SU-DHL-6 (cell line): ENCODE data around the gene ITGA6.

Experiments used
- CTCF ChIP-seq: fragments of 200-600 bp; sonication (generic); IDR thresholded peaks from one replicate; pipeline ENCODE4 v1.5.1; 2017; ENCODE audit warnings: antibody characterized with exemption, mild to moderate bottlenecking, low read length, moderate library complexity; ENCODE audit not compliant: insufficient read depth, poor library complexity, severe bottlenecking
- EZH2phosphoT487 ChIP-seq: fragments of 200-600 bp; sonication (generic), shearing (Covaris generic); conservative IDR thresholded peaks from 2 replicates; pipeline ENCODE4 v1.6.1; 2018; ENCODE audit warnings: mild to moderate bottlenecking, antibody characterized with exemption, low read length, moderate library complexity, mixed read lengths

- TF ChIP-seq CTCF (no peak), EZH2phosphoT487 (no peak)
Observed at GRCh38 chr2:172433144-172433543, 5.8 kb downstream of the ITGA6 start.
